Measurements from ENCODE around the gene DISP3.

The DISP3 gene

GRCh38 chr1:11443961-11444658 is 34.8 kb upstream of the DISP3 start:
- Histone ChIP-seq H3K27ac (no peak overlapping the region), H3K36me3 (replicated peaks) (no peaks in the 10 kb centered on the region), H3K27me3 (replicated peaks) (no peaks in the 10 kb centered on the region), H3K4me3 (ENCODE audit: low read depth, low read length) (no peak overlapping the region)
- in situ Hi-C loops (cut with HindIII; ENCODE audit: low pct_ligation_motif_present, low sequenced_read_pairs), result no loop called here
- TF ChIP-seq, protein P1, sequence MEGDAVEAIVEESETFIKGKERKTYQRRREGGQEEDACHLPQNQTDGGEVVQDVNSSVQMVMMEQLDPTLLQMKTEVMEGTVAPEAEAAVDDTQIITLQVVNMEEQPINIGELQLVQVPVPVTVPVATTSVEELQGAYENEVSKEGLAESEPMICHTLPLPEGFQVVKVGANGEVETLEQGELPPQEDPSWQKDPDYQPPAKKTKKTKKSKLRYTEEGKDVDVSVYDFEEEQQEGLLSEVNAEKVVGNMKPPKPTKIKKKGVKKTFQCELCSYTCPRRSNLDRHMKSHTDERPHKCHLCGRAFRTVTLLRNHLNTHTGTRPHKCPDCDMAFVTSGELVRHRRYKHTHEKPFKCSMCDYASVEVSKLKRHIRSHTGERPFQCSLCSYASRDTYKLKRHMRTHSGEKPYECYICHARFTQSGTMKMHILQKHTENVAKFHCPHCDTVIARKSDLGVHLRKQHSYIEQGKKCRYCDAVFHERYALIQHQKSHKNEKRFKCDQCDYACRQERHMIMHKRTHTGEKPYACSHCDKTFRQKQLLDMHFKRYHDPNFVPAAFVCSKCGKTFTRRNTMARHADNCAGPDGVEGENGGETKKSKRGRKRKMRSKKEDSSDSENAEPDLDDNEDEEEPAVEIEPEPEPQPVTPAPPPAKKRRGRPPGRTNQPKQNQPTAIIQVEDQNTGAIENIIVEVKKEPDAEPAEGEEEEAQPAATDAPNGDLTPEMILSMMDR (IDR thresholded peaks at IDR 0.05; ENCODE audit: low read depth, low read length, missing control alignments), result no peak
- DNase-seq, result no peak

- peaks cover 1% of the 10 kb centered on the region for H3K27me3 ChIP-seq (replicated peaks)
- H3K36me3 ChIP-seq (replicated peaks), result no peaks in the 10 kb centered on the region
- DNase-seq, result no peak
- H3K27ac ChIP-seq, result no peak overlapping the region
- in situ Hi-C loops (cut with HindIII; ENCODE audit: low pct_ligation_motif_present, low sequenced_read_pairs), result no loop called here
- TF ChIP-seq, protein P1 (IDR thresholded peaks at IDR 0.05; ENCODE audit: low read depth, low read length, missing control alignments), result no peak
- no peak overlapping the region for H3K4me3 ChIP-seq (ENCODE audit: low read depth, low read length)
These were observed 34.0 kb upstream of the DISP3 start for GRCh38 chr1:11444907-11445306.

GRCh38 chr1:11447903-11448302 is 31.1 kb upstream of the DISP3 start:
- TF ChIP-seq, protein P1 (IDR thresholded peaks at IDR 0.05; ENCODE audit: low read depth, low read length, missing control alignments), result no peak
- no peak overlapping the region for H3K27ac ChIP-seq
- H3K4me3 ChIP-seq (ENCODE audit: low read depth, low read length), result no peak overlapping the region
- peaks cover 1% of the 10 kb centered on the region for H3K27me3 ChIP-seq (replicated peaks)
- no peak for DNase-seq
- H3K36me3 ChIP-seq (replicated peaks), result no peaks in the 10 kb centered on the region
- in situ Hi-C loops (cut with HindIII; ENCODE audit: low pct_ligation_motif_present, low sequenced_read_pairs), result no loop called here

DNA sequence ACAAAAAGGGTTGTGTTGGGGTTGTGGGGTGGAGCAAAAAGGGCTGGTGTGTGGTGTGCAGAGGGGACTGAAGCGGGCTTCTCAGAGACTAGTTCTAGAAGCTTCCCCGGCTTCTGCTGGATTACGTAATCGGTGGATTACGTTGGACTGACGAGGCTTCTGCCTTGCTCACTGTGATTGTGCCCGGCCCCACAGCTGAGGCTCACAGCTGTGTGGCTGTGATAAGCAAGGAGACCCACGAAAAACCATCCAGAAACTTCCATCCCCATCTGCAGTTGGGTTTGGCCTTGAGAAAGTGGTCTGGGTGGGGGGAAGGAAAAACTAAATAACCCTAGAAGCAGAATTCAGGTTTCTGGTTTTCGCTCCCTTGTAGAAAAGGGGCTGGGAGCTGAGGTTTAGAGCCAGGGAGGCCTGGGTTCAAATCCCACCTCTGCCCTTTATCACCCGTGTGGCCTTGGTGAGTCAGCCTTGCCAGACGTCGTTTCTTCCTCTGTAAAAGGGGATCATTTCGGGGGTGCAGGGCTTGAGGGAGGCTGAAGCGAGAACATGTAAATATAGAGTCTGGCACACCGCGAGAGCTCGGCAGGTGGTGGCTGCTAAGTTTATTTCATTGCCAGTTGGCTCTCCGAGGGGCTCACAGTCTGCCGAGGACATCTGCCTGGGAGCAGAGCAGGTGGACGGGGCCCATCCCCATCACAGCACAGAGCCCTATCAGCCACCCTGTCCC is 30.4 kb upstream of the DISP3 start:
- no peak overlapping the region for H3K4me3 ChIP-seq (ENCODE audit: low read depth, low read length)
- TF ChIP-seq, protein P1 (IDR thresholded peaks at IDR 0.05; ENCODE audit: low read depth, low read length, missing control alignments), result no peak
- no peak for DNase-seq
- H3K27ac ChIP-seq, result no peak overlapping the region
- peaks cover 1% of the 10 kb centered on the region for H3K27me3 ChIP-seq (replicated peaks)
- no peaks in the 10 kb centered on the region for H3K36me3 ChIP-seq (replicated peaks)
- in situ Hi-C loops (cut with HindIII; ENCODE audit: low pct_ligation_motif_present, low sequenced_read_pairs), result no loop called here

GRCh38 chr1:11449100-11449403 is 29.9 kb upstream of the DISP3 start:
- Histone ChIP-seq H3K27me3 (replicated peaks) (peaks cover 1% of the 10 kb centered on the region), H3K36me3 (replicated peaks) (no peaks in the 10 kb centered on the region), H3K27ac (no peak overlapping the region), H3K4me3 (ENCODE audit: low read depth, low read length) (no peak overlapping the region)
- no peak for DNase-seq
- in situ Hi-C loops (cut with HindIII; ENCODE audit: low pct_ligation_motif_present, low sequenced_read_pairs), result no loop called here
- TF ChIP-seq, protein P1 (IDR thresholded peaks at IDR 0.05; ENCODE audit: low read depth, low read length, missing control alignments), result no peak

All from brain microvascular endothelial cell (primary cell).